Astrocyte of the spinal cord (primary cell): ENCODE measurements around the gene BMP8A.

ENCODE experiments used
- DNase-seq: peaks from one replicate; pipeline ENCODE4 v3.0.0; 2011; ENCODE audit warnings: low read depth, low spot score
- H3K4me3 ChIP-seq: 2 replicates; pipeline ENCODE4 v1.5.1; 2011; ENCODE audit warnings: low read depth, mild to moderate bottlenecking, low read length, moderate library complexity
- CTCF ChIP-seq: IDR thresholded peaks from 2 replicates; pipeline ENCODE4 v1.5.1; 2012; ENCODE audit warnings: low read depth, mild to moderate bottlenecking, low read length, inconsistent platforms
- in situ Hi-C: cut with HindIII; loops from 2 replicates; pipeline ENCODE4 v1.10.0; 2017; ENCODE audit warnings: low sequenced_read_pairs

Gene BMP8A

DNA sequence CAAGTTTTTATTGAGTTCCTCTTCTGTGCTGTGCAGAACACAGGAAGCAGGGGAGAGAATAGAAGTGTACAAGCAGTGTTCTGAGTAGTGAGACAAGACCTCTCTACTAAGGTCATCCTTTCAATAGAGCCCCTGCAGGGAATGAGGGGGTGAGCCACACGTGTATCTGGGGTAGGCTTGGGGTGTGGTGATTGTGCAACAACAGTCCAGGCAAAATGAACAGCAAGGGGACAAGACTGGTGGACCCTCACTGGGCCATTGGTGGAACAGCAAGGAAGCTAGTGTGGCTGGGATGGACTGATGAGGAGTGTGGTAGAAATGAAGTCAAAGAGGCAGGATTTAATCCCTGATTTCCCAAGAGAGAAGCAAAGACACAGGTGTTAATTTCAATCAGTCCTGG is 8.2 kb upstream of the BMP8A start:
- in situ Hi-C loops, result no loop called here
- no peak overlapping the region for H3K4me3 ChIP-seq
- no peak for DNase-seq
- no peak for TF ChIP-seq CTCF

- TF ChIP-seq CTCF, result no peak
- no peak overlapping the region for H3K4me3 ChIP-seq
- in situ Hi-C loops, result no loop called here
- DNase-seq, result no peak
Observed at GRCh38 chr1:39484564-39484963, 6.9 kb upstream of the BMP8A start.

- no peak for TF ChIP-seq CTCF
- in situ Hi-C loops, result no loop called here
- H3K4me3 ChIP-seq, result no peak overlapping the region
- no peak for DNase-seq
Observed at GRCh38 chr1:39485046-39485803, 6.2 kb upstream of the BMP8A start.

- TF ChIP-seq CTCF, result no peak
- DNase-seq, result no peak
- H3K4me3 ChIP-seq, result no peak overlapping the region
- in situ Hi-C loops, result no loop called here
Observed at GRCh38 chr1:39488012-39488545, 3.4 kb upstream of the BMP8A start.

DNA sequence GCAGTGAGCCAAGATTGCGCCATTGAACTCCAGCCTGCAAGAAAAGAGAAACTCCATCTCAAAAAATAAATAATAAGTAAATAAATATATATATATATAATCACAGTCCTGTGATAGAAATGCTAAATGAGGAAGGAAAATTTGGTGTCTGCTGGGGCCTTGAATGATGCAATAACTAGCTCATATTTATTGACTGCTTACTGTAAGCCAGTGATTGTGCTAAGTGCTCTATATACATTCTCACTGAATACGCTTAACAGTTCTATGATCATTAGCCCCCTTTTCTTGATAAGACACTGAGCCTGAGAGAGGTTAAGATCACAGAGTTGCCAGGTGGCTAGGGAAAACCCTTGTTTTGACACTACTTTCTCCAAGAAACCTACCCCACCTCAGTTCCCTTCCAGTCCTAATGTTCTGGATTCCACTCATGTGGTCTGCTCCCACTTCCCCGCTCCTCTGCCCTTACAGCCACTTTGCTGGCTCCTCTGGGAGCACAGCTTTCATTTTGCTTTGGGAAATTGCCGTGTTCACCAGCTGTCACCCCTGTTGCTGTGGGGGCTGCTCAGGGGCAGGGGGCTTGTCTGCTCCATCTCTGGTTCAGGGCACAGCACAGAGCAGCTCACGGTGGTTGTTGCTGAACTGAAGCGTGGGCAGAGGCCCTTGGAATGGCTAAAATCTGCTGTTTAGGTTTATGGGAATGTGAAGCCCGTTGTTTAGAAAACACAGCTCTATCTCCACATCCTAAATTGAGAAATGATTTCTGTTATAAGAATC is 2.5 kb upstream of the BMP8A start:
- in situ Hi-C loops, result no loop called here
- TF ChIP-seq CTCF, result no peak
- no peak for DNase-seq
- no peak overlapping the region for H3K4me3 ChIP-seq

DNA sequence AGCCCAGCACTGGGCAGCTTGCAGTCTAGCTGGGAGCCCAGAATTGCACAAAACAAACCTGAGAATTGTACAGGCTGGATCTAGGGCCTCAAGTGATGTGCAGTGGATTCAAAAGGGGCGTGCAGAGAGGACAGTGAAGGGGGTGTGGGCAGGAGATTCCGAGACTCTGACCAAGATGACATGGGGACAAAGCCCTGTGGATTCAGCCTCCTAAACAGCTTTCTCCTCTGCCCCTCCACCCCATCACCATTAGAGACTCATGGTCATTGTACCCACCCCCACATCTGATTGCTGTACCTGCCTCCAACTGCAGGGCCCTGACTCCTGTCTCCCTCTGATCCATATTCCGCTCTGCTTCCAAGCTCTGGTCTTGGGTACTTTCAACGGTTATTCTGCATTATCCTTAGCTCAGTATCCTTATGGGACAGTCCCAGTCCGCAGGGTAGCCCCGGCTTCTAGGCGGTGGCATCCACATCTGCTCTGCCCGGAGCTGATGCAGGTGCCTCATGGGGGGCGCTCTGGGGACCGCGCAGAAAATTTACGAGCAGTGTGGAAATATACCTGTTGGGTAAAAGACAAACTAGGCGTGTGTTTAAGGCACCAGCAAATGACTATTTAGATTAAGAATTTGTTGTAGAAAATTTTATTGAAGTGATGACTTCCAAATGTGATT is 1.7 kb upstream of the BMP8A start:
- no peak for TF ChIP-seq CTCF
- in situ Hi-C loops, result no loop called here
- H3K4me3 ChIP-seq, result no peak overlapping the region
- no peak for DNase-seq
